Activated T-cell treated with anti-CD3 and anti-CD28 coated beads for 48 hours (primary cell): ENCODE results near the gene MAPK8IP1.

Experiments used
- DNase-seq: peaks from one replicate; pipeline ENCODE4 v3.0.0-alpha.2; 2020; ENCODE audit warnings: low read depth

Gene MAPK8IP1

DNA sequence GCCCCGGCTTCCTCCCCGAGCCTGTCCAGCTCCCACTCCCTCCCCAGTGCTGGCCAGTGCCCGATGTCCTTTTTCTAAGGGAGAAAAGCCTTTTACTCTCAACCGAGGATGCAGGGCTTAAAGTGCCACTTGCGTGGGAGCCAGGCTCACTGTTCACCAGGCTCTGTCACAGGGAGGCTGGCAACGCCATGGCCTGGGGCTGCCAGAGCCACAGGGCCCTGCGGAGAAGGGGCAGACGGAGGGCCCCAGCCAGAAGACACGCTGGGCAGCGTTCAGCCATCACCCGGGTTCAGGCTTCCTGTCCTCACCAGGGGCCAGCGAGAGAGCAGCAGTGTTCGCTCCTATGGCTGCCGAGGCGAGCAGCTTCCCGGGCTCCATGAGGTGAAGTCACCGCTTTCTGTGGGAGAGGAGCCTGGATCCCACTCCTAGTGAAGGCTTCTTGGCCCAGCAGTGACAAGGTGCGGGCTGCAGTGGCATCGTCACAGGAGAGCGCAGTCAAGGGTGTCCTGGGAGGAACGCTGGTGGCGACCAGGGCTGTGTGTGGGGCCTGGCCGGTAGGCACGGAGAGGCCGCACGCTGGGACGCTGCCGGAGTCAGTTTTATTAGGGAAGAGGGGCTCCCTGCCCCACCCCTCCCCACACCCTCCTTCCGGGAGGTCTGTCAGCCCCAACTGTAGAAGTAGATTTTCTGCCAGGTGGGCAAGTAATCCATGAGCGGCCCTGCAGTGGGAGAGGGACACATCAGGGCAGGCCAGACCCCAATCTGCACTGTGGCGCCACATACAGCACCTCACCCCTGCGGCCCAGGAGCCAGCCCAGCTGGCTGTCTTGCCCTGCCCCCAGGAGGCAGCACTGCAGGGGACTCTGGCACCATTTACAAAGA lies 24.4 kb downstream of the MAPK8IP1 start:
- DNase-seq: no peak

DNA sequence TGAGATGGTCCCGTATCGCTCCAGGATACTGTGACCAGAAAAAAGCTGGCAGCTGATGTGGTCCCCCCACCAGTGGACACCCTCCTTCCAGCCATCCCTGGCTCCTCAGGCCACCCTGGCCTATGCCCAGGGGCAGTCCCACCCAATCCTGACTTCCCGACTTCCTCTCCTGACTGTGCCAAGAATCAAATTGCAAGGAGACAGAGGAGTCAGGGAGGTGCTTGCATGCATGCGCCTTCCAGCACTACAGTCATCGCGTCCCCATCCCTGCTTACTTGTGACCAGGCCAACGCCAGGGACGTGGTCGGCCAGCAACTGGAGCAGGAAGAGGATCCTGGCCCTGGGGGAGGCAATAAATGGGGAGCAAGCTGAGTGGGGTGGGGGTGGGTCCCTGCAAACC lies 25.2 kb downstream of the MAPK8IP1 start:
- DNase-seq: no peak

DNA sequence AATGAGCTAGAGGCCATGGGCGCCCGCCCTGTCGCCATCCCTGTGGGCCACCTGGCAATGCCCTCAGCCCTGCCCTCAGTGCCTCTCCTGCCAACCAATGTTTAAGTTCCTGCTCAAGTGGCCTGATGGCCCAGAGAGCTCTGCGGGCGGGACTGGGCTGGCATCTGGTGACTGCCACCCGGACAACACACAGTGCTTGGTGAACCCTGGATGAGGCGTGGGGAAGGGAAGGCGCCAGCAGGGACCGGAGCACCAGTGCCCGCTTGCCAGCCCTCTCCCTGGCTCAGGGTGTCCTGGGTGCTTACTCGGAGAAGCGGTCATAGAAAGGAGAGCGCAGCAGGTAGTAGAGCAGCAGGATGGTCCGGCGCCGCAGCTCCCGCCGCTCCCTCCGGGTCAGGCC lies 28.1 kb downstream of the MAPK8IP1 start:
- no peak for DNase-seq

DNA sequence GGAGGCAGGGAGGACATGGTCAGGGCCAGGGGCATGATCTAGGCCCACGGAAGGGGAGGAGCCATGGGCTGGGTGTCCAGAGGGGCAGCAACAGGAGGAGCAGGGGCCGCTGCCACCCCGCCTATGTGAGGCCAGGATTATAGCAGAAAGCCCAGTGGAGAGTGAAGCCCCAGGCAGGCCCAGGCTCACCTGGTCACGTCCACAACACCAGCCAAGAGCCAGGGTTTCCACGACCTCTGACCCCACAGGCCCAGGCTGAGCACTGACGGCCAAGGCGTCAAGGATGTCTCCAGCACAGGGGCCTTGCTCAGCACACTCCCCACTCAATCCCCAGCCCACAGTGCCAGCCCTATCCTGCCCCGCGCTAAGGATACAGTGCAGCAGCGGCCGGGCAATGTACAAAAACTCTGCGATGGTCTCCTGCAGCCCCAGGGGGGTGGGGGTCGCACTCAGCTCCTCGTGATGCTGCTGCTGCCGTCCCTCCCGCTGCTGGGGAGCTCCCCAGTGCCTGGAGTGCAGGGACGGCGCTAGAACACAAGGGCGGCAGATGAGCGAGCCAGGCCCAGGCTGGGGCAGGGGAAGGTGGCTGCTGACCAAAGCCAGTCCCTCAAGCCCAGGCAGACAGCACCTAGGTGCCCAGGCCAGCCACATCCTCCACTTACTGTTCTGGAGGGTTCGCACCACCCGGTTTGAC lies 28.6 kb downstream of the MAPK8IP1 start:
- DNase-seq: no peak

DNA sequence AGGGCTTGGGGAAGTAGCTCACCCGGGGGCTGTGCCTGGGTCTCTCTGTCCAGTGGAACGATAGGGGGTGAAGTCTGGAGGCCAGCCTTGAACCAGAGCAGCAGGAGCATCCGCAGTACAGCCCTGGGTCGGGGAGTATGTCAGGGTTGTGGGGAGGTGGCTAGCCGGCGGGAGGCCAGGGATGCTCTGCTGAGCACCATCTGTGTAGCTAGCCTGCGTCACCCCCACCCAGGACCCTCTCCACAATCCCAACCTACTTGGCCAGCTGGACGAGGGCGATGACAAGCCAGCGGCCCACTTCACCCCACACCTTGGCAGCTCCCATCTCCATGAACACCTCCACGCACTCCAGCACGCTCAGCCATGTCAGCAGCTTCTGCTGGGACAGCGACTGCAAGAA lies 30.0 kb downstream of the MAPK8IP1 start:
- no peak for DNase-seq

DNA sequence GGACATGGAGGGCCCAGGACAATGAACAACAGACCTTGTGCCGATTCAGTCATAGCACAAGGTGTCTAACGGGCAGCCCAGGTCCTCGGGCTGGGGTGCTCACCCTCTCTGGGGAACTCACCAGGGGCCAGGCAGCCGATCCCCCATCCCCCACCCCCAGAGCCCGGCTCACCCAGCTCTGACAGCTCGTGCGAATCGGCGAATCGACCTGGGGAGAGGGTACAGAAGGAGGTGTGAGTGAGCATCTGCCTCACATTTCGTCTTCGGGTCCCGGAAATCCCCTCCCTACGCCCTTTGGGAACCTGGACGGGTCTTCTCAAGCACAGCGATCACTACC lies 31.8 kb downstream of the MAPK8IP1 start:
- no peak for DNase-seq

DNA sequence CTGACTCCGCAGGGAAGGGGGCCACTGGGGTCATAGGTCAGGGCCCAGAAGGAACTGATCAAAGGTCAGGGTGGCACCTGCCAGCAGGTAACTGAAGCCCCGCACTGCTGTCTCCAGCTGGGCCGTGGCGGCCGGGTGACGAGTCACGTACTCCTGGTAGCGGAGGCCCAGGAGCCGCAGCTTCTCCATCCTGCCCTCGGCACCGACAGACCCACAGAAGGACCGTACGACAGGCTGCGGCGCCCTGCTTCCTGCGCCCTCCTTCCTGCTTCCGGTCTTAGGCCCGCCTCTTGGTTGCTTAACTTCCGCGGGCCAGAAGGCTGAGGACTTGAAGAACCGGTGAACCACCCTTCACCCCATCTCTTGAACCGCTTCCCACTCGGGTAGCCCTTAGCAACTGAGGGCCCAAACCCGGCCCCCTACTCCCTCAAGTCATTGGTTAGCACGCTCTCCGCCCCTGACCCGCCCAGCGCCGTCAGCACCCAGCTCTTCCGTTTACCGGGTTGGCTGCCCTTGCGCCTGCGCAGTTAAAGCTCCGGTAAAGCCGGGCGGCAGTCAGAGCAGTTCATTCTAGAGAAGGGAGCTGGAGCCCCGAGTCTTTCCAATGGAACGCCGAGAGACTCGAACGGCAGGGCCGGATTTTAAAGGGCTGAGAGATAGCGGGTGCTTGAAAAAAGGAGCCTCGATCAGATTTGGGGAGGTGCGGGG lies 32.3 kb downstream of the MAPK8IP1 start, which contains the start of gene PEX16:
Gene PEX16 (minus strand): TSS at position 255 of the 708 bp plus-strand sequence. CDS start 66 bp downstream, at position 189.
- DNase-seq: peak; percentile 92

DNA sequence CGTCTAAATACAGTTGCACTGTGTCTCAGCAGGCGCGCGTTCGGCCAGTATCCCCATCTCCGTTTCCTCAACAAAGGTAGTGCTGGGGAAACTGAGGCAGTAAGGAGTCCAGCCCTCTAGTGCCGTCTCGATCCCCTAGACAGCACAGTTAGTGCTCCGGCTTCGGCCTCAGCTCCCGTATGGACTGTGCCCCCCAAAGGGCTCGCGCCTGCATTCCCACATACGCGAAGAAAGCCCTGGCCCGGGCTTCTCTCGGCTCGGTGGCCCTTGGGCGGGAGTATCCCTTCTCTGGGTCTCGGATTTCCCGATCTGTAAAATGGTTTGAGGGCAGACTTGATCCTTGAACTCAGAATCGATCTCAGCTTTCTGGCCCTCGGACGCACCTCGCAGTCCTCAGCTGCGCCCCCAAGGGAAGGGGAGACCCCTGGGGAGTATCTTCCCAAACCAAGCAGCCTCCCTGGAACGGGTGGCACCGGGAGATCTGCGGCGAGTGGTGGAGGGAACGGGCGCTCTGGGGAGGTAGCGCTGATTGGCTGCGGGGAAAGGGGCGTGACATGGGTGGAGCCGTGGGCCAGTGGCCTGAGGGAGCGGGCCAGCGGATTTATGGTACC lies 33.0 kb downstream of the MAPK8IP1 start:
- DNase-seq: peak; percentile 59

DNA sequence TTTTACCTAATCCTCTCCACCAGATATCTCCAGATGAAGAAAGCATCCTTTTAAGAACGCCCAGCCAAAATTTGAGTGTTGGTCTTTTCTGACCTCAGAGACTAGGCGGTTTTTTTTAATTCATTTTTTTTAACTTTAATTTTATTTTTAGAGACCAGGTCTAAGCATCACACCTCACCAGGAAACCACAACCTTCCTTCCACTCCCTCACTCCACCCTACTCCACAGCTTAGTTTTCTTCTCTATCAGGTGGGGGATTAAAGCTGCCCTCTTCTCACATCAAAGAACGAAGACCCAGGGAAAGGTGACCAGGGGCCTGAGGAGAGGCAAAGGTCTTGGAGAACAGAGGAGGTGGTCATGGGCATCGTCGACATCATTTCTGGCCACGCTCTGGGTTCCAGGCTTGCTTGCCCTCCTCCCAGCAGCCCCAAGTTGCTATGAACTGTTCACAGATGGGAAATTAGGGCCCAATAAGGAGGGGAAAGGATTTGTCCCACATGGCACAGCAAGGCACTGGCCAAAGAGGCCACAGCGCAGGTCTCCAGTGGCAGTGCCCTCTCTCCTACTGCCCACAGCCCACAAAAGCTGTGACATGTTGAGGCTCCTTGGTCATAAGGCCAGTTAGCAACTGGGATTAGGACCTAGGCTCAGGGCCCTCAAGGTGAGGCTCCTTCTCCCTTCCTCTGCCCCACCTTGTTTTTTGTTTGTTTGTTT lies 33.7 kb downstream of the MAPK8IP1 start:
- DNase-seq: no peak

DNA sequence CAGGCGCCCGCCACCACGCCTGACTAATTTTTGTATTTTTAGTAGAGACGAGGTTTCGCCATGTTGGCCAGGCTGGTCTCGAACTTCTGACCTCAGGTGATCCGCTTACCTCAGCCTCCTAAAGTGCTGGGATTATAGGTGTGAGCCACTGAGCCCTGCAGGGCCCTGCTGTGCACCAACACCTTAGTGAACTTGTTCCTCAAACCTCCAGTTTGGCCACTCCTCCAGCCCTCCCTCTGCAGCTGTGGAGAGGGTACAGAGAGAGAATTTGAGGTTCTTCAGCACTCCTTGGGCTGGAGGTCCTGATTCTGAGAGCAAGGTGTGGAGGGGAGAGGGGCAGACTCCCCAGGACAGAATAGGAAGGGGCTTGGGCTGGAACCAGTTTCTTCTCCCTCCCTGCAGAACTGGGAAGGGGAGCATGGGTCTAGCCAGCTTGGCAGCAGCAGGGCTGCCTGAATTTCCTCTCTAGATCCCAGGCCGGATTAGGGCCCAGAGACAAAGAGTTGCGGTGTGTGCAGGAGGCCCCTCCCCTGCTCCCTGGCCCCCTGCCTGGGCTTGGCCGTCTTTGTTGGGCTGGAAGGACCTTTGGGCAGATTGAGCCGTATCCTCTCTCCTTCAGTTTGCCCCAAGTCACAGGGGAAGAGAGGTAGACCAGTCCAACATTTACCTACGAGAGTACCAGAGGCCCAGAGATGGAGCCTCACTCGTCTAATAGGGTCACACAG lies 34.5 kb downstream of the MAPK8IP1 start:
- no peak for DNase-seq

DNA sequence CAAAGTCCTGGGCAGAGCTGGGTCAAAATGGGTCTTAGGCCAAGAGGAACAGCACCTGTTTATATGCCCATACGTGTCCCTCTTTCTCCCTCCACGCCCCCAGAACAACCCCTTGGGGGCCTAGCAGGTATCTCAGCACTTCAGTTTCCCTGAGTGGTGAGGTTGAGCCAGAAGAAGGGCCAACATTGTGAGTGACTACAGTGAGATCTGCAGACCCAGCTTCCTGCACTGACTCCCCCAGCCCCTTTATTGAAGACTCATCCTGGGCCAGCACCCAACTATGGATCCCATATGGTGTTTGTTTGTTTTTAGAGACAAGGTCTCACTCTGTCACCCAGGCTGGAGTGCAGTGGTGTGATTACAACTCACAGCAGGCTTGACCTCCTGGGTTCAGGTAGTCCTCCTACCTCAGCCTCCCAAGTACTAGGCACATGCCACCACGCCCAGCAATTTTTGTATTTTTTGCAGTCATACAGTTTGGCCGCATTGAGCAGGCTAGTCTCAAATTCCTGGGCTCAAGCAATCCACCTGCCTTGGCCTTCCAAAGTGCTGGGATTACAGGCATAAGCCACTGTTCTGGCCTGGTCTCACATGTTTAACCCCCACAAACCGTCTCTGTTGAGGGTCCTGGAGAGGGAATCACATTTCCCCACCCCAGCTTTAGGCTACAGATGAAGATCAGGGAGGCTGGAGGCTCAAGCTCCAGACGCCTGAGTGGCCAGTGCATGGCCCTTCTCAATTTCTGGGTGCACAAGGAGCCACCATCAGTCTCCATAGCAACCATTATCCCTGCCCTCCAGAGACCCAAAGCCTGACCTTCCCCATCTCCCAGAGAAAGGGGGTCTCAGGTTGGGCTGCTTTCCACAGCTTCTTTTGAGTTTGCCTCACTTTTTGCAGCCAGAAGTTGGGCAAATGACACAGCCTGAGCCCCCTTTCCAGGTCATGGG lies 35.4 kb downstream of the MAPK8IP1 start:
- DNase-seq: no peak

DNA sequence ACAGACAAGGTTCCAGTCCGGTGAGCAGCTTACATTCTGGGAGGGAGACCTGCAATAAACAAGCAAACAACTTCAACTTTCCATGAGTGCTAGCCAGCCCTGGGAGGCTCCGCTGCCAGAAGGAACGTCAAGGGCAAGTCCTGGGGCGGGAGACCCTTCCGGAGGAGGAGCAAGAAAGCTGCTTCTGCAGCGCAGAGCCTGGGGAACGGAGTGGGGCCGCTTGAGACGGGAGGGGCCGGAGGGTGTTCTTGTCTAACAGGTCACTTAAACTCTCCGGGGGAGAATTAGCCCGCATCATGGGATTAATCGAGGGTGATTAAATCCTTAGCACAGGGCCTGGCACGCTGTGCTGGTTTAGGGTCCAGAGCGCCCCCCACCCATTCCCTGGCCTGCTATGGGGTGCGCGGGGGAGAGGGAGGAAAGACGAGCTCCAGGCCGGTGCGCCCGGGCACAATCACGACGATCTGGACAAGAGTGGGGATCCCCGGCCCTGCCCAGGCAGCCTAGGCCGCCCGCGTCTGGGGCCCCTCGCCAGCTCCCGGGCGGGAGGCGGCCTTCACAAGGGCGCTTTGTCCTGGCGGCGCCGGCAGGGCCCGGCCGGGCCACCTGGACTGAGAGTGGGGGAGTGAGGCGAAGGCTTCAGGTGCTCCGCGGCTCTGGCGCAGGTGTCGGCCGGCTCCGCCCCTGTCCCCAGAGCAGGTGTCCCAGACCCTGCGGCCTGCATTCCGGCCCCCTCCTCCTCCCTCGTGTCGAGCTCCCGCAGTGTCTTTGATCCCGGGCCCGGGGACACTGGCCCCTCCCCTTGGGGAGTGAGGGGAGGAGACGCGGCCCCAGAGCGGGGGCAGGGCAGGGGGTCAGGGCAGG lies 36.3 kb downstream of the MAPK8IP1 start:
- DNase-seq: no peak

DNA sequence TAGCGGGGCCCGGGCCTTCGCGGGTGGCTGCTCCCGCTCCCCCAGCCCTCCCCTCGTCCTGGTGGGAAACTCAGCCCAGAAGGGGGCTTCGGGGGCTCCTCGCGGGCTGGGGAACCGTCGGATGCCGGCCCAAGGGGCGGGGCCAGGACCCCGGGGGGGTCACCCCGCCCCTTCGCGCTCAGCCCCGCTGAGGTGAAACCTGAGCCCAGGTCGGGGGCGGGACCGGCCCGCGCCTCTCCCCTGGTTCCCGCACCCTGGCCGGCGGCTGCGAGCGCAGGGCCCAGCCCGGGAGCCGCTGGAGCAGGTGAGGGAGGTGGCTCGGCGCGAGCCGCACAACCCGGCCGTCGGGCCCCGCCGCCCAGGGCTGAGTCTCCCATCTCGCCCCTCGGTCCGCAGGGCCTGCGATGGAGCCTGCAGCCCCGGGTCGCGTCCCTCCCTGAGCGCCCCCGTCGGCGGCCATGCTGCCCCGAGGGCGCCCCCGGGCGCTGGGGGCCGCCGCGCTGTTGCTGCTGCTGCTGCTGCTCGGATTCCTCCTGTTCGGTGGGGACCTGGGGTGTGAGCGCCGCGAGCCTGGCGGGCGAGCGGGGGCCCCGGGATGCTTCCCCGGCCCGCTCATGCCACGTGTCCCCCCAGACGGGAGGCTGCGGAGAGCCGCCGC lies 37.1 kb downstream of the MAPK8IP1 start, which contains the start of gene LARGE2:
Gene LARGE2 (plus strand): TSS at position 232 of the 658 bp plus-strand sequence. CDS start 227 bp downstream, at position 459.
- no peak for DNase-seq

DNA sequence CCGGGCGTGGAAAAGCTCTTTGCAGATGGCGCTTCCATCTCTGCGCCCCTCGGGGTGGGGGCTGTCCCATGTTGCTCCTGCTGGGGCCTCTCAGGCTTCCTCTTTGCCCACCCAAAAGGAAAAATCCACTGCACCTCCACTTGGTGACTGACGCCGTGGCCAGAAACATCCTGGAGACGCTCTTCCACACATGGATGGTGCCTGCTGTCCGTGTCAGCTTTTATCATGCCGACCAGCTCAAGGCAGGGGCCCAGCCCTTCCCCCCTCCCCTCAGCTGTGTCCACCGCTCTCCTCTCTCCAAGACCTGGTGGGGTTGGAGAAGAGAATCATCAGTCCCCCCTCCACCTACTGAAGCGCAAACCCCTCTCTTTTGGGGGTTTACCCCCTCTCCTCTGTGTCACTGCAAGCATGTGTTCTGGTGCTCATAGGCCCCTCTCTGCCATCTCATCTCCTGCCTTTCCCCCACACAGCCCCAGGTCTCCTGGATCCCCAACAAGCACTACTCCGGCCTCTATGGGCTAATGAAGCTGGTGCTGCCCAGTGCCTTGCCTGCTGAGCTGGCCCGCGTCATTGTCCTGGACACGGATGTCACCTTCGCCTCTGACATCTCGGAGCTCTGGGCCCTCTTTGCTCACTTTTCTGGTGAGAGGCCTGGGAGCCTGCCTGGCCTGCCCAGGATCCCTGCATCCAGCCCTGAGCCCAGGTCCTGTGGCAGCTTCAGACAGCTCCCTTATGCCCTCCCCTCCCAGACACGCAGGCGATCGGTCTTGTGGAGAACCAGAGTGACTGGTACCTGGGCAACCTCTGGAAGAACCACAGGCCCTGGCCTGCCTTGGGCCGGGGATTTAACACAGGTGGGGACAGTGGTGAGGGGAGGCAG lies 38.8 kb downstream of the MAPK8IP1 start:
- no peak for DNase-seq

DNA sequence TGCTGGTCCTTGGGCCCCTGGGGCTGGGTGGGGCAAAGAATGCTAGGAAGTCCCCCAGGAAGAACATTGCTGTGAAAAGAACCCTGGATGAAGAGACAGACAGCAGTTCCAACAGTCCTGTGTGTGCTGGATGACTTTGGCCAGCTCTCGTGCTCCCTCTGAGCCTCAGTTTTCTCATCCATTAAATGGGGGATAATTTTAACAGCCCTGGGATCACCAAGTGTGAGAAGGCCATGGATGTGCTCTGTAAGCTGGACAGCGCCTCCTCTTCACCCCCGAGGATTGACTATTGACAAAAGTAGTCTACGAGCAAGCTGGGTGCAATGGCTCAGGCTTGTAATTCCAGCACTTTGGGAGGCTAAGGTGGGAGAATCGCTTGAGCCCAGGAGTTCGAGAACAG lies 39.5 kb downstream of the MAPK8IP1 start:
- no peak for DNase-seq

DNA sequence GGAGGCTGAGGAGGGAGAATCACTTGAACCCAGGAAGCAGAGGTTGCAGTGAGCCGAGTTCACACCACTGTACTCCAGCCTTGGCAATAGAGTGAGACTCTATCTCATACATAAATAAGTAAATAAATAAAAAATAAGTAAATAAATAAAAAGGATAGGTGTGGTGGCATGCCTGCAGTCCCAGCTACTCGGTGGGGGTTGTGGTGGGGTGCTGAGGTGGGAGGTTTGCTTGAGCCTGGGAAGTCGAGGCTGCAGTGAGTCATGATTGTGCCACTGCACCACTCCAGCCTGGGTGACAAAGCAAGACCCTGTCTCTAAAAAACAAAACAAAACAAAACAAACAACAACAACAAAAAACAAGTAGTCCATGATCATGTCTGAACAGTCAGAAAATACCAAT lies 40.1 kb downstream of the MAPK8IP1 start:
- no peak for DNase-seq

DNA sequence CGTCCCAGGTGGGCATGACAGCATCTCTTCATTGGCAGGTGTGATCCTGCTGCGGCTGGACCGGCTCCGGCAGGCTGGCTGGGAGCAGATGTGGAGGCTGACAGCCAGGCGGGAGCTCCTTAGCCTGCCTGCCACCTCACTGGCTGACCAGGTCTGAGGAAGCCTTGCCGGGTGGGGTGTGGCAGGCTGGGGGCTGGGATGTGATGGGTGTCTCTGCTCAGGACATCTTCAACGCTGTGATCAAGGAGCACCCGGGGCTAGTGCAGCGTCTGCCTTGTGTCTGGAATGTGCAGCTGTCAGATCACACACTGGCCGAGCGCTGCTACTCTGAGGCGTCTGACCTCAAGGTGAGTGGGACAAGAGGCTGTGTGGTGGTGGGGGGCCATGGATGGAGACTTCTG lies 40.5 kb downstream of the MAPK8IP1 start:
- no peak for DNase-seq
